A549 (cell line): Measurements from ENCODE around the gene CFAP161. TPM values are rescaled to one million over a fixed set of nuclear protein-coding genes. Genes with fewer than 3 reads are reported as not detected.

Experiments used
- ATAC-seq, 2 experiments: fragments of 200-7000 bp in 1 of 2; fragments of >200 bp in 1 of 2; cut with Nextera tagmentation in 1 of 2; cut with Tn5 transposase in 1 of 2; 3 replicates each; pipeline versions ENCODE4 v1.8.0 to v1.9.1; 2018 to 2020; ENCODE audit warnings: mild to moderate bottlenecking in 1 of 2, moderate library complexity in 1 of 2
- CTCF ChIA-PET: fragments of 300-600 bp; sonication (Branson Sonifier 250); formaldehyde crosslinking; extraction: SDS; loops from one replicate; lab custom pipeline; 2021; ENCODE audit warnings: antibody characterized with exemption, inconsistent platforms; lab: Yijun Ruan, JAX
- POLR2A ChIA-PET: fragments of 350-600 bp; formaldehyde crosslinking; extraction: SDS; loops from one replicate; lab custom pipeline; 2021; ENCODE audit warnings: antibody characterized with exemption, inconsistent platforms; lab: Yijun Ruan, JAX
- DNase-seq, 2 experiments: peaks; one replicate each; pipeline versions ENCODE4 v3.0.0 to v3.0.0-alpha.2; 2011 to 2016; ENCODE audit warnings: low read depth in 1 of 2, low spot score in 1 of 2
- FAIRE-seq: peaks from 2 replicates; lab custom pipeline; 2011; peaks lifted over from hg19 to GRCh38; lab: Jason Lieb, UNC
- H3K27ac ChIP-seq, 2 experiments: fragments of >200 bp; sonication (Bioruptor Twin); formaldehyde crosslinking; 3 replicates each; pipeline ENCODE4 v1.5.1; 2016 to 2017
- H3K4me1 ChIP-seq: fragments of >200 bp; sonication (Bioruptor Twin); formaldehyde crosslinking; 3 replicates; pipeline ENCODE4 v1.6.1; 2016
- H3K4me2 ChIP-seq: fragments of >200 bp; sonication (Bioruptor Twin); formaldehyde crosslinking; 3 replicates; pipeline ENCODE4 v1.6.1; 2016
- H3K4me3 ChIP-seq: fragments of >200 bp; sonication (Bioruptor Twin); formaldehyde crosslinking; 3 replicates; pipeline ENCODE4 v1.5.1; 2016
- H3K9me3 ChIP-seq: fragments of >200 bp; sonication (Bioruptor Twin); formaldehyde crosslinking; 3 replicates; pipeline ENCODE4 v1.6.1; 2016
- BCL3 ChIP-seq: fragments of >200 bp; sonication (Bioruptor Twin); formaldehyde crosslinking; IDR thresholded peaks from 3 replicates; pipeline ENCODE4 v1.6.1; 2016
- BHLHE40 ChIP-seq: IDR thresholded peaks from 2 replicates; pipeline ENCODE4 v1.6.1; 2012; ENCODE audit warnings: low read depth, low read length, inconsistent platforms
- CBX2 ChIP-seq: fragments of 200-600 bp; sonication (generic); IDR thresholded peaks from 2 replicates; pipeline ENCODE4 v1.6.1; 2016; ENCODE audit warnings: low read depth, mild to moderate bottlenecking, borderline replicate concordance
- CBX8 ChIP-seq: fragments of 200-600 bp; sonication (generic); IDR thresholded peaks from 2 replicates; pipeline ENCODE4 v1.6.1; 2016
- CHD4 ChIP-seq: fragments of 200-600 bp; sonication (generic); IDR thresholded peaks from 2 replicates; pipeline ENCODE4 v1.6.1; 2016; ENCODE audit warnings: antibody characterized with exemption, mild to moderate bottlenecking, borderline replicate concordance
- EHF ChIP-seq: fragments of 250-450 bp; sonication (Bioruptor Pico); IDR thresholded peaks from 2 replicates; pipeline ENCODE4 v1.5.0; 2020; ENCODE audit warnings: mild to moderate bottlenecking
- ESRRA ChIP-seq: fragments of 150-350 bp; IDR thresholded peaks from 2 replicates; pipeline ENCODE4 v1.6.1; 2014; ENCODE audit warnings: mild to moderate bottlenecking, low read length, borderline replicate concordance
- FOSB ChIP-seq: fragments of 250-450 bp; sonication (Bioruptor Pico); IDR thresholded peaks from 2 replicates; pipeline ENCODE4 v1.5.0; 2020; ENCODE audit warnings: mild to moderate bottlenecking, moderate library complexity
- FOSL2 ChIP-seq, 2 experiments: fragments of 450-650 bp in 1 of 2; fragments of >200 bp in 1 of 2; sonication (Bioruptor Twin) in 1 of 2; formaldehyde crosslinking; IDR thresholded peaks; 2 replicates each; pipeline versions ENCODE4 v1.5.0 to v1.6.1; 2016 to 2020; ENCODE audit warnings: mild to moderate bottlenecking in 1 of 2, moderate library complexity in 1 of 2
- FOXS1 ChIP-seq: fragments of 250-450 bp; sonication (Bioruptor Pico); IDR thresholded peaks from 2 replicates; pipeline ENCODE4 v1.5.0; 2020; ENCODE audit warnings: mild to moderate bottlenecking, moderate library complexity
- GATA3 ChIP-seq: IDR thresholded peaks from 2 replicates; pipeline ENCODE4 v1.6.1; 2012; ENCODE audit warnings: borderline replicate concordance
- HOXA7 ChIP-seq: fragments of 250-450 bp; sonication (Bioruptor Pico); IDR thresholded peaks from 2 replicates; pipeline ENCODE4 v1.5.0; 2020; ENCODE audit warnings: mild to moderate bottlenecking, moderate library complexity
- HOXB5 ChIP-seq: fragments of 250-450 bp; sonication (Bioruptor Pico); IDR thresholded peaks from 2 replicates; pipeline ENCODE4 v1.5.0; 2020; ENCODE audit warnings: mild to moderate bottlenecking, moderate library complexity
- NFE2L2 ChIP-seq: fragments of 150-350 bp; conservative IDR thresholded peaks from 2 replicates; pipeline ENCODE4 v1.6.1; 2014; ENCODE audit warnings: low read length
- NPAS2 ChIP-seq: fragments of 250-450 bp; sonication (Bioruptor Pico); IDR thresholded peaks from 2 replicates; pipeline ENCODE4 v1.8.0; 2022; ENCODE audit warnings: mild to moderate bottlenecking, moderate library complexity, borderline replicate concordance
- NR3C1 ChIP-seq: fragments of >200 bp; sonication (Bioruptor Twin); formaldehyde crosslinking; IDR thresholded peaks from 3 replicates; pipeline ENCODE4 v1.6.1; 2017
- POLR2A ChIP-seq: IDR thresholded peaks from 2 replicates; pipeline ENCODE4 v1.6.1; 2012; ENCODE audit warnings: mild to moderate bottlenecking, low read length
- RAD21 ChIP-seq, 2 experiments: fragments of >200 bp in 1 of 2; sonication (Bioruptor Twin) in 1 of 2; formaldehyde crosslinking in 1 of 2; IDR thresholded peaks in 1 of 2; conservative IDR thresholded peaks in 1 of 2; 2 replicates in 1 of 2; 3 replicates in 1 of 2; pipeline ENCODE4 v1.6.1; 2012 to 2018; ENCODE audit warnings: inconsistent platforms in 1 of 2
- RARB ChIP-seq: fragments of 250-450 bp; sonication (Bioruptor Pico); IDR thresholded peaks from 2 replicates; pipeline ENCODE4 v1.8.0; 2021; ENCODE audit warnings: mild to moderate bottlenecking, moderate library complexity
- RFX5 ChIP-seq: fragments of 450-650 bp; IDR thresholded peaks from 2 replicates; pipeline ENCODE4 v1.7.1; 2014; ENCODE audit warnings: antibody characterized with exemption, mild to moderate bottlenecking, moderate library complexity
- RNF2 ChIP-seq: fragments of 200-600 bp; sonication (generic); IDR thresholded peaks from 2 replicates; pipeline ENCODE4 v1.6.1; 2016; ENCODE audit warnings: low read depth, mild to moderate bottlenecking, antibody characterized with exemption, moderate library complexity, borderline replicate concordance
- SMC3 ChIP-seq: fragments of >200 bp; sonication (Bioruptor Twin); formaldehyde crosslinking; IDR thresholded peaks from 3 replicates; pipeline ENCODE4 v1.6.1; 2018; ENCODE audit warnings: inconsistent platforms
- TFCP2L1 ChIP-seq: fragments of 250-450 bp; sonication (Bioruptor Pico); IDR thresholded peaks from 2 replicates; pipeline ENCODE4 v1.5.0; 2021; ENCODE audit warnings: mild to moderate bottlenecking
- USF2 ChIP-seq: fragments of 450-650 bp; IDR thresholded peaks from 2 replicates; pipeline ENCODE4 v1.6.1; 2014; ENCODE audit warnings: antibody characterized with exemption
- WGBS: methylation state at CpG from one replicate; pipeline ENCODE4 v1.1.6; 2017; ENCODE audit errors: missing lambda C conversion rate; 5-methylcytosine and 5-hydroxymethylcytosine counted together
- polyA plus RNA-seq, 4 experiments: library from polyadenylated mRNA; depleted of rRNA in 3 of 4; stranded (reverse); fragments of >200 nt; fragmentation: RNase III in 1 of 4; extraction: RNeasy Plus Mini Kit Qiagen cat#74134 plus additional on column Dnase treatment in 1 of 4; gene quantifications; 2 replicates in 3 of 4; 3 replicates in 1 of 4; pipeline ENCODE4 v1.2.3, GENCODE V29; 2011 to 2017
- TF ChIP-seq, protein P1 (sequence below): IDR thresholded peaks from 2 replicates; pipeline ENCODE4 v1.6.1; 2012
- TF ChIP-seq, protein P2 (sequence below): fragments of >200 bp; sonication (Bioruptor Twin); formaldehyde crosslinking; IDR thresholded peaks from 3 replicates; pipeline ENCODE4 v1.5.1; 2016

CFAP161 gene
- polyA plus RNA-seq, 2 of the 4 experiments (the other 2 are of a cell fraction): not detected

DNA sequence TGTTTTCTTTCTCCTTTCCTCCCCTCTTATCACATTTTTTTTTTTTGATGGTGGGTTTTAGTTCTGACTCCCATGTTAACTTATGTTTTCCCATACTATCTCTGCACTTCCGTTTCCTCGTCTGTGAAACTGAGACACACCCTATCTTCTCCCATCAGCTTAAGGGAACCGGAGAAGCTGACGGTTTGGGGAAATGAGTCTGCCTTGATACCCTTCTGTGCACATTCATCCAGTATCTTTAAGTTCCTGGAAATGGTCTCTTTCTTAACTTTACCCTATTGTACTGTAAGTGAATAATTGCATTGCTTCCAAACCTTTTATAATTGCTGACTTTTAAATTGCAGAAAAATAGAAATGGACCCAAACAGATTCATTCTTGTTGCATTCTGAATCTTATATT, 26.2 kb upstream of the CFAP161 start:
- Histone ChIP-seq H3K4me3 (no peak overlapping the region), H3K27ac (no peak overlapping the region), H3K4me2 (no peak overlapping the region)
- POLR2A ChIA-PET: interaction anchor here (0.7 kb wide), 1 partner anchor 158 kb away, joined by 3 read pairs; no protein-coding TSS in a partner anchor
- WGBS: 33% methylated on average over 4 of the region's 4 CpGs
- no peak for FAIRE-seq
- ATAC-seq: no peak
- TF ChIP-seq NFE2L2 (no peak), CHD4 (no peak), FOXS1 (CRISPR knock-in tag) (no peak), NPAS2 (no peak), CBX8 (no peak), SMC3 (no peak), NR3C1 (no peak), TFCP2L1 (CRISPR knock-in tag) (no peak), BHLHE40 (no peak), CBX2 (no peak), USF2 (no peak), EHF (no peak), BCL3 (no peak), RFX5 (no peak)
- TF ChIP-seq, protein P1, sequence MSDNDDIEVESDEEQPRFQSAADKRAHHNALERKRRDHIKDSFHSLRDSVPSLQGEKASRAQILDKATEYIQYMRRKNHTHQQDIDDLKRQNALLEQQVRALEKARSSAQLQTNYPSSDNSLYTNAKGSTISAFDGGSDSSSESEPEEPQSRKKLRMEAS: no peak
- TF ChIP-seq, all 56 proteins: peak for 0
- CTCF ChIA-PET: interaction anchor here (0.6 to 10.1 kb wide), 13 partner anchors 9 to 1121 kb away, joined by 3 to 243 read pairs (median 4); no protein-coding TSS in a partner anchor
- no peaks in the 10 kb centered on the region for H3K9me3 ChIP-seq
- DNase-seq: no peak
- no peaks in the 10 kb centered on the region for H3K4me1 ChIP-seq

DNA sequence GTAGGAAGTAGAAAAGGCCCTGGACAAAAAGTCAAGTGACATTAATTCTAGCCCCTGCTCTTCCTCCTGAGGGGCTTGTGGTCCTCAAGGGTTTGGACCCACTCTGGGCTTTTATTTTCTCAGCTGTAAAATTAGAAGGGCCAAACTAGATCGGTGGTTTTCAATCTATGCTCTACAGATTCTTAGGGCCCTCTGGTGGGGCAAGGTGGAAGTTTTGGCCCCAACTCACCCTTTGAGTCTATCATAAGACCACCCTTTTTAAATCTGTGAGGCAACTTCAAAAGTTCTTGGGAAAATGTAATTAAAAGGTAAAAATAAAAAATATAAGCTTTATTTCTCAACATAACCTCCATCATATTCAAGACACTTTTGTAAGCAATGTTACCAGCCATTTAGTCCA, 25.6 kb upstream of the CFAP161 start:
- FAIRE-seq (no peak), ATAC-seq (peak in 1 of 2 experiments; percentile 59; a peak in 3 of 6 replicates), DNase-seq (peak in 1 of 2 experiments; percentile 11)
- Histone ChIP-seq H3K4me3 (no peak overlapping the region), H3K4me2 (no peak overlapping the region), H3K4me1 (no peaks in the 10 kb centered on the region), H3K27ac (no peak overlapping the region), H3K9me3 (no peaks in the 10 kb centered on the region)
- no peak for TF ChIP-seq NR3C1
- no peak for TF ChIP-seq POLR2A
- TF ChIP-seq RAD21 (conservative IDR thresholded peaks at IDR 0.05 in 1 of 2, IDR thresholded peaks at IDR 0.05 in 1 of 2): peak in 1 of 2 experiments; percentile 7; a peak in 1 of 5 replicates
- TF ChIP-seq RARB (CRISPR knock-in tag): no peak
- TF ChIP-seq, protein P2, sequence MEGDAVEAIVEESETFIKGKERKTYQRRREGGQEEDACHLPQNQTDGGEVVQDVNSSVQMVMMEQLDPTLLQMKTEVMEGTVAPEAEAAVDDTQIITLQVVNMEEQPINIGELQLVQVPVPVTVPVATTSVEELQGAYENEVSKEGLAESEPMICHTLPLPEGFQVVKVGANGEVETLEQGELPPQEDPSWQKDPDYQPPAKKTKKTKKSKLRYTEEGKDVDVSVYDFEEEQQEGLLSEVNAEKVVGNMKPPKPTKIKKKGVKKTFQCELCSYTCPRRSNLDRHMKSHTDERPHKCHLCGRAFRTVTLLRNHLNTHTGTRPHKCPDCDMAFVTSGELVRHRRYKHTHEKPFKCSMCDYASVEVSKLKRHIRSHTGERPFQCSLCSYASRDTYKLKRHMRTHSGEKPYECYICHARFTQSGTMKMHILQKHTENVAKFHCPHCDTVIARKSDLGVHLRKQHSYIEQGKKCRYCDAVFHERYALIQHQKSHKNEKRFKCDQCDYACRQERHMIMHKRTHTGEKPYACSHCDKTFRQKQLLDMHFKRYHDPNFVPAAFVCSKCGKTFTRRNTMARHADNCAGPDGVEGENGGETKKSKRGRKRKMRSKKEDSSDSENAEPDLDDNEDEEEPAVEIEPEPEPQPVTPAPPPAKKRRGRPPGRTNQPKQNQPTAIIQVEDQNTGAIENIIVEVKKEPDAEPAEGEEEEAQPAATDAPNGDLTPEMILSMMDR: peak; percentile 26; the same call in 2 of the 3 replicates
- ChIA-PET CTCF (interaction anchor here (0.6 to 10.1 kb wide), 11 partner anchors 9 to 658 kb away, joined by 3 to 243 read pairs (median 4); no protein-coding TSS in a partner anchor), POLR2A (interaction anchor here (0.7 kb wide), 1 partner anchor 157 kb away, joined by 3 read pairs; no protein-coding TSS in a partner anchor)
- 0% methylated on average over 1 of the region's 1 CpG for WGBS

DNA sequence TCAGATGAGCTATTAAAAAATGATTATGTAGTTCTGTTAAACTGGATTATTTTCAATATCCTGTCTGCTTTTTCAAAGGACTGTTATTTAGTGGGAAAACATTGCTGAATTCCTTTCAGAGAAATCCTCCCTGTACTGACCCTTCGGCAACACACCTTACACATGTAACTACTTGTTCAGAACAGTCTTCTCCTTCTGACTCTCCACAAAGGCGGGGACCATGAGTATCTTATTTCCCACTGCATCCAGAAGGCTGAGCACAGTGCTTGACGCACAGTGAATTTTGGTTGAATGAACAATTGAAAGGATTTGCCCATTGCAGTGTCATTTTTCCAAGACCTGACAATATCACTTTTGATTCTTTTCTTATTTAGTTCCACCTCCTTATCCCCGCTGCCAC, 23.1 kb upstream of the CFAP161 start:
- H3K4me1 ChIP-seq: no peaks in the 10 kb centered on the region
- DNase-seq (no peak), ATAC-seq (no peak), FAIRE-seq (no peak)
- no peak overlapping the region for H3K4me2 ChIP-seq
- ChIA-PET POLR2A (no interaction called here), CTCF (interaction anchor here (1.0 to 10.1 kb wide), 2 partner anchors 25 to 156 kb away, joined by 3 to 243 read pairs; no protein-coding TSS in a partner anchor)
- no peak overlapping the region for H3K27ac ChIP-seq
- H3K4me3 ChIP-seq: no peak overlapping the region
- WGBS: 14% methylated on average over 4 of the region's 4 CpGs
- TF ChIP-seq HOXB5 (CRISPR knock-in tag) (no peak), EHF (no peak), ESRRA (no peak), CBX8 (no peak), FOSB (CRISPR knock-in tag) (no peak), HOXA7 (CRISPR knock-in tag) (no peak), NFE2L2 (no peak), RNF2 (no peak), FOSL2 (IDR thresholded peaks at IDR 0.05) (no peak), FOSL2 (CRISPR knock-in tag; IDR thresholded peaks at IDR 0.05) (no peak), GATA3 (no peak)
- H3K9me3 ChIP-seq: no peaks in the 10 kb centered on the region
